ENCODE results near the gene SYNPO. TPM values are rescaled to one million over a fixed set of nuclear protein-coding genes. Genes with fewer than 3 reads are reported as not detected.

Gene SYNPO
- total and polyA plus RNA-seq, 5 donors from 2014 or later: 0.07 TPM; not detected in 4

- no peak for ATAC-seq (ENCODE audit: low read depth in 2 of 2)
Observed at GRCh38 chr5:150636391-150637244, 3.8 kb upstream of the SYNPO start.

GRCh38 chr5:150637245-150638052 is 3.0 kb upstream of the SYNPO start:
- Histone ChIP-seq H3K4me1 (ENCODE audit: control insufficient read depth, insufficient read depth, low read length, poor library complexity, severe bottlenecking) (no peaks in the 10 kb centered on the region), H3K4me3 (ENCODE audit: low read depth, low read length) (no peak overlapping the region), H3K27ac (ENCODE audit: insufficient read depth, low read length, poor library complexity, severe bottlenecking) (no peak overlapping the region), H3K36me3 (ENCODE audit: control insufficient read depth, insufficient read depth, low read length) (no peaks in the 10 kb centered on the region), H3K27me3 (ENCODE audit: control insufficient read depth, insufficient read depth, low read length) (no peaks in the 10 kb centered on the region), H3K9me3 (ENCODE audit: control insufficient read depth in 2 of 2, low read length in 2 of 2) (no peaks in the 10 kb centered on the region)
- no peak for ATAC-seq (ENCODE audit: low read depth in 2 of 2)
- Mint-ChIP-seq H3K36me3 (no peaks in the 10 kb centered on the region), H3K27ac (no peak overlapping the region), H3K9me3 (peaks cover 0 to 3% (median 0%) of the 10 kb centered on the region in 7 donors), H3K4me3 (no peak overlapping the region), H3K27me3 (peaks cover 16% of the 10 kb centered on the region), H3K4me1 (no peaks in the 10 kb centered on the region)
- DNase-seq: no peak

More at GRCh38 chr5:150636391-150637244, 3.8 kb upstream of the SYNPO start:
- H3K27ac Mint-ChIP-seq: no peak overlapping the region
- DNase-seq: no peak
- no peaks in the 10 kb centered on the region for H3K36me3 Mint-ChIP-seq
- Histone ChIP-seq H3K36me3 (ENCODE audit: control insufficient read depth, insufficient read depth, low read length) (no peaks in the 10 kb centered on the region), H3K4me1 (ENCODE audit: control insufficient read depth, insufficient read depth, low read length, poor library complexity, severe bottlenecking) (no peaks in the 10 kb centered on the region), H3K9me3 (ENCODE audit: control insufficient read depth in 2 of 2, low read length in 2 of 2) (no peaks in the 10 kb centered on the region), H3K27me3 (ENCODE audit: control insufficient read depth, insufficient read depth, low read length) (no peaks in the 10 kb centered on the region), H3K4me3 (ENCODE audit: low read depth, low read length) (no peak overlapping the region), H3K27ac (ENCODE audit: insufficient read depth, low read length, poor library complexity, severe bottlenecking) (no peak overlapping the region)
- H3K4me1 Mint-ChIP-seq: no peaks in the 10 kb centered on the region
- H3K27me3 Mint-ChIP-seq: peaks cover 16% of the 10 kb centered on the region
- H3K9me3 Mint-ChIP-seq: peaks cover 0 to 3% (median 0%) of the 10 kb centered on the region in 7 donors
- H3K4me3 Mint-ChIP-seq: no peak overlapping the region

- no peak overlapping the region for H3K4me3 ChIP-seq (ENCODE audit: low read depth, low read length)
- ATAC-seq (ENCODE audit: low read depth in 2 of 2) (no peak), DNase-seq (no peak)
- Mint-ChIP-seq H3K9me3 (peaks cover 0 to 3% (median 0%) of the 10 kb centered on the region in 7 donors), H3K36me3 (no peaks in the 10 kb centered on the region), H3K4me1 (no peaks in the 10 kb centered on the region), H3K27me3 (peaks cover 16% of the 10 kb centered on the region), H3K27ac (no peak overlapping the region), H3K4me3 (no peak overlapping the region)
- H3K9me3 ChIP-seq (ENCODE audit: control insufficient read depth in 2 of 2, low read length in 2 of 2): no peaks in the 10 kb centered on the region
- H3K4me1 ChIP-seq (ENCODE audit: control insufficient read depth, insufficient read depth, low read length, poor library complexity, severe bottlenecking): no peaks in the 10 kb centered on the region
- no peaks in the 10 kb centered on the region for H3K36me3 ChIP-seq (ENCODE audit: control insufficient read depth, insufficient read depth, low read length)
- no peaks in the 10 kb centered on the region for H3K27me3 ChIP-seq (ENCODE audit: control insufficient read depth, insufficient read depth, low read length)
- H3K27ac ChIP-seq (ENCODE audit: insufficient read depth, low read length, poor library complexity, severe bottlenecking): no peak overlapping the region
Observed at GRCh38 chr5:150638053-150638444, 2.4 kb upstream of the SYNPO start.

- no peak overlapping the region for H3K27ac ChIP-seq (ENCODE audit: insufficient read depth, low read length, poor library complexity, severe bottlenecking)
- H3K4me3 Mint-ChIP-seq: no peak overlapping the region
Observed at GRCh38 chr5:150638488-150639376, 1.7 kb upstream of the SYNPO start.

GRCh38 chr5:150639377-150639692 is 1.1 kb upstream of the SYNPO start:
- Histone ChIP-seq H3K27me3 (ENCODE audit: control insufficient read depth, insufficient read depth, low read length) (no peaks in the 10 kb centered on the region), H3K4me3 (ENCODE audit: low read depth, low read length) (no peak overlapping the region), H3K4me1 (ENCODE audit: control insufficient read depth, insufficient read depth, low read length, poor library complexity, severe bottlenecking) (no peaks in the 10 kb centered on the region), H3K9me3 (ENCODE audit: control insufficient read depth in 2 of 2, low read length in 2 of 2) (no peaks in the 10 kb centered on the region), H3K27ac (ENCODE audit: insufficient read depth, low read length, poor library complexity, severe bottlenecking) (no peak overlapping the region), H3K36me3 (ENCODE audit: control insufficient read depth, insufficient read depth, low read length) (no peaks in the 10 kb centered on the region)
- H3K9me3 Mint-ChIP-seq: peaks cover 0 to 3% (median 0%) of the 10 kb centered on the region in 7 donors
- H3K27me3 Mint-ChIP-seq: peaks cover 13% of the 10 kb centered on the region
- ATAC-seq (ENCODE audit: low read depth in 2 of 2) (no peak), DNase-seq (no peak)
- no peak overlapping the region for H3K4me3 Mint-ChIP-seq
- no peaks in the 10 kb centered on the region for H3K36me3 Mint-ChIP-seq
- no peaks in the 10 kb centered on the region for H3K4me1 Mint-ChIP-seq
- H3K27ac Mint-ChIP-seq: no peak overlapping the region

More at GRCh38 chr5:150638488-150639376, 1.7 kb upstream of the SYNPO start:
- Histone ChIP-seq H3K9me3 (ENCODE audit: control insufficient read depth in 2 of 2, low read length in 2 of 2) (no peaks in the 10 kb centered on the region), H3K27me3 (ENCODE audit: control insufficient read depth, insufficient read depth, low read length) (no peaks in the 10 kb centered on the region), H3K4me1 (ENCODE audit: control insufficient read depth, insufficient read depth, low read length, poor library complexity, severe bottlenecking) (no peaks in the 10 kb centered on the region), H3K4me3 (ENCODE audit: low read depth, low read length) (no peak overlapping the region), H3K36me3 (ENCODE audit: control insufficient read depth, insufficient read depth, low read length) (no peaks in the 10 kb centered on the region)
- DNase-seq (no peak), ATAC-seq (ENCODE audit: low read depth in 2 of 2) (no peak)
- Mint-ChIP-seq H3K36me3 (no peaks in the 10 kb centered on the region), H3K27me3 (peaks cover 16% of the 10 kb centered on the region), H3K4me1 (no peaks in the 10 kb centered on the region), H3K27ac (no peak overlapping the region), H3K9me3 (peaks cover 0 to 3% (median 0%) of the 10 kb centered on the region in 7 donors)

GRCh38 chr5:150639751-150640150 is 709 bp upstream of the SYNPO start:
- Histone ChIP-seq H3K4me3 (ENCODE audit: low read depth, low read length) (no peak overlapping the region), H3K9me3 (ENCODE audit: control insufficient read depth in 2 of 2, low read length in 2 of 2) (no peaks in the 10 kb centered on the region), H3K27me3 (ENCODE audit: control insufficient read depth, insufficient read depth, low read length) (no peaks in the 10 kb centered on the region), H3K36me3 (ENCODE audit: control insufficient read depth, insufficient read depth, low read length) (no peaks in the 10 kb centered on the region), H3K27ac (ENCODE audit: insufficient read depth, low read length, poor library complexity, severe bottlenecking) (no peak overlapping the region), H3K4me1 (ENCODE audit: control insufficient read depth, insufficient read depth, low read length, poor library complexity, severe bottlenecking) (no peaks in the 10 kb centered on the region)
- DNase-seq (no peak), ATAC-seq (ENCODE audit: low read depth in 2 of 2) (no peak)
- H3K27me3 Mint-ChIP-seq: peaks cover 17% of the 10 kb centered on the region
- H3K27ac Mint-ChIP-seq: no peak overlapping the region
- no peaks in the 10 kb centered on the region for H3K36me3 Mint-ChIP-seq
- no peak overlapping the region for H3K4me3 Mint-ChIP-seq
- peaks cover 0 to 3% (median 0%) of the 10 kb centered on the region in 7 donors for H3K9me3 Mint-ChIP-seq
- H3K4me1 Mint-ChIP-seq: no peaks in the 10 kb centered on the region

GRCh38 chr5:150641006-150641570 is 628 bp downstream of the SYNPO start:
- peaks cover 18% of the 10 kb centered on the region for H3K27me3 Mint-ChIP-seq

More at GRCh38 chr5:150641006-150641570, 628 bp downstream of the SYNPO start:
- Histone ChIP-seq H3K27ac (ENCODE audit: insufficient read depth, low read length, poor library complexity, severe bottlenecking) (no peak overlapping the region), H3K27me3 (ENCODE audit: control insufficient read depth, insufficient read depth, low read length) (no peaks in the 10 kb centered on the region), H3K9me3 (ENCODE audit: control insufficient read depth in 2 of 2, low read length in 2 of 2) (no peaks in the 10 kb centered on the region), H3K36me3 (ENCODE audit: control insufficient read depth, insufficient read depth, low read length) (no peaks in the 10 kb centered on the region), H3K4me3 (ENCODE audit: low read depth, low read length) (no peak overlapping the region), H3K4me1 (ENCODE audit: control insufficient read depth, insufficient read depth, low read length, poor library complexity, severe bottlenecking) (no peaks in the 10 kb centered on the region)
- Mint-ChIP-seq H3K36me3 (no peaks in the 10 kb centered on the region), H3K4me3 (no peak overlapping the region), H3K27ac (no peak overlapping the region), H3K4me1 (no peaks in the 10 kb centered on the region), H3K9me3 (peaks cover 0 to 3% (median 0%) of the 10 kb centered on the region in 7 donors)
- DNase-seq (no peak), ATAC-seq (ENCODE audit: low read depth in 2 of 2) (no peak)

Data from CD4-positive, CD25-positive, alpha-beta regulatory T cell (primary cell).